ENCODE data around the gene MARCOL. TPM values are rescaled to one million over a fixed set of nuclear protein-coding genes. Genes with fewer than 3 reads are reported as not detected.

The MARCOL gene
- total and polyA plus RNA-seq, 9 of the 15 experiments (the other 6 are each of a cell fraction or from before 2014, with no cell fraction given): not detected

DNA sequence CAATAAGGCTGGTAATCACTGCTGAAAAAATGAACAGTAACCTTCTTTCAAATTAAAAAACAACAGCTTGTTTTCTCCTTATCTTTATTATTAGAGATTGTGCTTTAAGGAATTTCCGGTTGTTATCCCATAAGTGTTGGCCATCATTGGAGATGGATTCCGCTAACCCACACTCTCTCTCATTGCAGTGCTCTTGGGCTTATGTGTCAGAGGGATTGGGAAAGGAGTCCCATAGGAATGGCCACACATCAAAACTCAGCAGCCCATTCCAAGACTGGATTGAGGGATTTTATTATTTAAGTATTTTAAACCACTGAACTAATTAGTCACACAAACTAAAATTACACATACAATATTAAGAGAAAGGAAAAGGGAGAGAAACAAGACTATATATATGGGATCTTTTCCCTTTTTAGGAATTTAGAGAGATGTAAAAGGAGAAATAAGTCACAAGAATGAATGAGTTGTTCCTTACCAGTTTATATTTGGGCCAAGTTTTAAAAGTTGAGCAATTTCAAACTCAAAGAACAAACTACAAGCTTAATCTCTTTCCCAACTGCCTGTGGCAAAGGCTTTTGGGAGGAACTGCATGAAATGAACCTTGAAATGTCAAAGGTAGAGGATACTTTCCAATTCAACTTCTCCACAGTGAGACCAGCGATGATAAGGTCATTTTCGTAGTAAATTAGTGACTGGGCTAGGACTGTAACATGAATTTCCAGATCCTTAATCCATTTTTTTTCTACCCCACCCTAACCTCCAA, 33.1 kb upstream of the MARCOL start:
- Histone ChIP-seq H3K4me1 (replicated peaks in 1 of 2; ENCODE audit: control insufficient read depth in 2 of 2, insufficient read depth in 2 of 2, low read length in 2 of 2) (no peaks in the 10 kb centered on the region), H4K20me1 (replicated peaks; ENCODE audit: control insufficient read depth, insufficient read depth, low read length) (no peaks in the 10 kb centered on the region), H3K36me3 (ENCODE audit: control insufficient read depth, insufficient read depth, low read length) (no peaks in the 10 kb centered on the region), H3K9ac (ENCODE audit: insufficient read depth in 1 of 2, low read depth in 2 of 2, low read length in 2 of 2) (no peak overlapping the region), H2AFZ (ENCODE audit: low read depth, low read length) (no peak overlapping the region), H3K9me1 (ENCODE audit: control insufficient read depth, insufficient read depth, low read length) (no peaks in the 10 kb centered on the region), H3K4me2 (ENCODE audit: insufficient read depth, low read length) (no peak overlapping the region), H3K9me3 (replicated peaks; ENCODE audit: control insufficient read depth, insufficient read depth, low read depth, low read length) (no peaks in the 10 kb centered on the region), H3K79me2 (ENCODE audit: control insufficient read depth, insufficient read depth, low read length) (no peaks in the 10 kb centered on the region), H3K4me3 (no peak overlapping the region), H3K27ac (ENCODE audit: extremely low read depth, low read depth, low read length) (no peak overlapping the region), H3K27me3 (ENCODE audit: control insufficient read depth in 2 of 2, insufficient read depth in 2 of 2, low read length in 2 of 2) (no peaks in the 10 kb centered on the region)
- ATAC-seq (no peak), DNase-seq (ENCODE audit: extremely low read depth in 1 of 4, low spot score in 3 of 4) (no peak), FAIRE-seq (no peak)
- ChIA-PET POLR2A (interaction anchor here (0.7 kb wide), 1 partner anchor 955 kb away, joined by 3 read pairs; no protein-coding TSS in a partner anchor), CTCF (ENCODE audit: low intra/inter-chr PET ratio) (no interaction called here)
- TF ChIP-seq ZNF263 (CRISPR knock-in tag; IDR thresholded peaks at IDR 0.05; ENCODE audit: borderline replicate concordance) (no peak), POLR2A (conservative IDR thresholded peaks at IDR 0.05) (no peak), ZNF212 (CRISPR knock-in tag; IDR thresholded peaks at IDR 0.05) (no peak), L3MBTL2 (IDR thresholded peaks at IDR 0.05) (no peak), NUFIP1 (IDR thresholded peaks at IDR 0.05; ENCODE audit: partially characterized antibody) (no peak), FIP1L1 (IDR thresholded peaks at IDR 0.05; ENCODE audit: low read depth, low read length, poor library complexity, severe bottlenecking) (no peak), ZEB2 (IDR thresholded peaks at IDR 0.05) (no peak), LEF1 (IDR thresholded peaks at IDR 0.05) (no peak)
- TF ChIP-seq, protein P1, sequence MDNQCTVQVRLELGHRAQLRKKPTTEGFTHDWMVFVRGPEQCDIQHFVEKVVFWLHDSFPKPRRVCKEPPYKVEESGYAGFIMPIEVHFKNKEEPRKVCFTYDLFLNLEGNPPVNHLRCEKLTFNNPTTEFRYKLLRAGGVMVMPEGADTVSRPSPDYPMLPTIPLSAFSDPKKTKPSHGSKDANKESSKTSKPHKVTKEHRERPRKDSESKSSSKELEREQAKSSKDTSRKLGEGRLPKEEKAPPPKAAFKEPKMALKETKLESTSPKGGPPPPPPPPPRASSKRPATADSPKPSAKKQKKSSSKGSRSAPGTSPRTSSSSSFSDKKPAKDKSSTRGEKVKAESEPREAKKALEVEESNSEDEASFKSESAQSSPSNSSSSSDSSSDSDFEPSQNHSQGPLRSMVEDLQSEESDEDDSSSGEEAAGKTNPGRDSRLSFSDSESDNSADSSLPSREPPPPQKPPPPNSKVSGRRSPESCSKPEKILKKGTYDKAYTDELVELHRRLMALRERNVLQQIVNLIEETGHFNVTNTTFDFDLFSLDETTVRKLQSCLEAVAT (IDR thresholded peaks at IDR 0.05): no peak
- TF ChIP-seq, protein P2, sequence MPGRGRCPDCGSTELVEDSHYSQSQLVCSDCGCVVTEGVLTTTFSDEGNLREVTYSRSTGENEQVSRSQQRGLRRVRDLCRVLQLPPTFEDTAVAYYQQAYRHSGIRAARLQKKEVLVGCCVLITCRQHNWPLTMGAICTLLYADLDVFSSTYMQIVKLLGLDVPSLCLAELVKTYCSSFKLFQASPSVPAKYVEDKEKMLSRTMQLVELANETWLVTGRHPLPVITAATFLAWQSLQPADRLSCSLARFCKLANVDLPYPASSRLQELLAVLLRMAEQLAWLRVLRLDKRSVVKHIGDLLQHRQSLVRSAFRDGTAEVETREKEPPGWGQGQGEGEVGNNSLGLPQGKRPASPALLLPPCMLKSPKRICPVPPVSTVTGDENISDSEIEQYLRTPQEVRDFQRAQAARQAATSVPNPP (IDR thresholded peaks at IDR 0.05; ENCODE audit: borderline replicate concordance, insufficient read depth, insufficient read length): no peak
- TF ChIP-seq, protein P3, sequence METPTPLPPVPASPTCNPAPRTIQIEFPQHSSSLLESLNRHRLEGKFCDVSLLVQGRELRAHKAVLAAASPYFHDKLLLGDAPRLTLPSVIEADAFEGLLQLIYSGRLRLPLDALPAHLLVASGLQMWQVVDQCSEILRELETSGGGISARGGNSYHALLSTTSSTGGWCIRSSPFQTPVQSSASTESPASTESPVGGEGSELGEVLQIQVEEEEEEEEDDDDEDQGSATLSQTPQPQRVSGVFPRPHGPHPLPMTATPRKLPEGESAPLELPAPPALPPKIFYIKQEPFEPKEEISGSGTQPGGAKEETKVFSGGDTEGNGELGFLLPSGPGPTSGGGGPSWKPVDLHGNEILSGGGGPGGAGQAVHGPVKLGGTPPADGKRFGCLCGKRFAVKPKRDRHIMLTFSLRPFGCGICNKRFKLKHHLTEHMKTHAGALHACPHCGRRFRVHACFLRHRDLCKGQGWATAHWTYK (CRISPR knock-in tag; IDR thresholded peaks at IDR 0.05): no peak
- TF ChIP-seq, protein P4, sequence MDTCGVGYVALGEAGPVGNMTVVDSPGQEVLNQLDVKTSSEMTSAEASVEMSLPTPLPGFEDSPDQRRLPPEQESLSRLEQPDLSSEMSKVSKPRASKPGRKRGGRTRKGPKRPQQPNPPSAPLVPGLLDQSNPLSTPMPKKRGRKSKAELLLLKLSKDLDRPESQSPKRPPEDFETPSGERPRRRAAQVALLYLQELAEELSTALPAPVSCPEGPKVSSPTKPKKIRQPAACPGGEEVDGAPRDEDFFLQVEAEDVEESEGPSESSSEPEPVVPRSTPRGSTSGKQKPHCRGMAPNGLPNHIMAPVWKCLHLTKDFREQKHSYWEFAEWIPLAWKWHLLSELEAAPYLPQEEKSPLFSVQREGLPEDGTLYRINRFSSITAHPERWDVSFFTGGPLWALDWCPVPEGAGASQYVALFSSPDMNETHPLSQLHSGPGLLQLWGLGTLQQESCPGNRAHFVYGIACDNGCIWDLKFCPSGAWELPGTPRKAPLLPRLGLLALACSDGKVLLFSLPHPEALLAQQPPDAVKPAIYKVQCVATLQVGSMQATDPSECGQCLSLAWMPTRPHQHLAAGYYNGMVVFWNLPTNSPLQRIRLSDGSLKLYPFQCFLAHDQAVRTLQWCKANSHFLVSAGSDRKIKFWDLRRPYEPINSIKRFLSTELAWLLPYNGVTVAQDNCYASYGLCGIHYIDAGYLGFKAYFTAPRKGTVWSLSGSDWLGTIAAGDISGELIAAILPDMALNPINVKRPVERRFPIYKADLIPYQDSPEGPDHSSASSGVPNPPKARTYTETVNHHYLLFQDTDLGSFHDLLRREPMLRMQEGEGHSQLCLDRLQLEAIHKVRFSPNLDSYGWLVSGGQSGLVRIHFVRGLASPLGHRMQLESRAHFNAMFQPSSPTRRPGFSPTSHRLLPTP (IDR thresholded peaks at IDR 0.05; ENCODE audit: borderline replicate concordance, extremely low read depth, insufficient read length): no peak
- in situ Hi-C loops (cut with MboI): no loop called here
- WGBS (ENCODE audit: insufficient coverage, low coverage, missing lambda C conversion rate): 4% methylated on average over 4 of the region's 4 CpGs
- no TSS peak for BruUV-seq (replicated peaks)
- intact Hi-C loops (cut with micrococcal nuclease): no loop called here
